ENCODE results near the gene ACADS.

GRCh38 chr12:120760349-120761254, 35.0 kb downstream of the ACADS start:
- no peak for TF ChIP-seq CTCF (IDR thresholded peaks at IDR 0.05; ENCODE audit: poor library complexity)
- TF ChIP-seq EZH2phosphoT487 (IDR thresholded peaks at IDR 0.05; ENCODE audit: low read depth, severe bottlenecking, unreplicated experiment) = no peak

Data from hepatocyte (in vitro differentiated cells).